Right hindlimb (tissue), 1 donor: ENCODE data around the gene EIF4EBP3.
A peak's percentile ranks its signal among the peaks of the same experiment; 100 is the strongest.

Experiments used
- DNase-seq: peaks from one replicate; pipeline ENCODE4 v3.0.0-alpha.2; 2018

Gene EIF4EBP3

DNA sequence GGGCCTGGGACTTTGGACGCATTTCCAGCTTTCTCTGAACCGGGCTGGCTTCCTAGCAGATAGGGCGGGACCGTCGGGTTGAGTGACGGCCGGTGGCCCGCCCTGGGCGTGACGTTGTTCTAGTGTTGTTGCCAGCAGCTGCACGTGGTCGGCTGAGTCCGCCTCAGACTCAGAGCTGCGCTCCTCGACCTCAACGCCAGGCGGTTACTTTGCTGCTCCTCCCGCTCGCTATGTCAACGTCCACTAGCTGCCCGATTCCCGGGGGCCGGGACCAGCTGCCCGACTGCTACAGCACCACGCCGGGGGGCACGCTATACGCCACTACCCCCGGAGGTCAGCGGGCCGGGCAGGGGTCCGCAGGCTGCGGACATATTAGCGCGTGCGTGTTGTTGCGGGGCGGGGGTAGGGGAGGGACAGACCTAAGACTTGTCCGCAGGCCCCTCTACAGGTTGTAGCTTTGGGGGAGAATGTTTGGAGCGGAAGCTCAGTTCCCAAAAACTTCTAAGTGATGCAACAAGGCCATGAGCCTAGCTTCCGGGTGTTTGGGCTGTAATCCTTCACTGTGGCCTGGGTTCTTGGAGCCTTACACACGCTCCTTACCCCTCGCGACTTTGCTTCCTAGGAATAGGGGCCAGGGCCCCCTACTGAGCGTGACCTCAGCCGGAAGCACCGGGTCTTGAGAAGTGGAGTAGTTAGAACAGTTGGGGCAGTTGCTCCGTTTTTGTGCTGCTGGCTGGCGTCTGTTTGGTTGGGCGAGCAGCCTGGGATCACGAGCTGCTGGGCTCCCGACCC, at the start of gene EIF4EBP3:
Gene EIF4EBP3 (plus strand): TSS at position 155 of the 792 bp plus-strand sequence. CDS start 76 bp downstream, at position 231.
- peak; percentile 98 for DNase-seq

DNA sequence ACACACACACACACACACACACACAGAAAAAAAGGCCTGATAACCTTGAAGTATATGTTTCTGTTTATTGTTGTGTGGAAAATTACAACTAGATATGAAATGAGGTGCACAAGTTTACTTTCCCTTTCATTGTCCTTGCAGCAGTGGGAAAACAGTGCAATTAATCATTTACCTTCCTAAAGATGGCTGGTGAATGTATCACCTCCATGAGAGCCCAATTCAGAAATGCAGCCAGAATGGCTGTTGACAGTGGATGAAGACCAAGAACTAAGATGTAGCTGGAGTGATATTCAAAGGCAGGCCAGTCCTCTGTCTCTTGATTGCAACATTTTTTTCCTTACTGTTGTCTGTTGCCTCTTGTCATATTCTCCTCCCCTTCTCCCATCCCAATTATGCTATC, 49.6 kb upstream of the EIF4EBP3 start:
- no peak for DNase-seq

DNA sequence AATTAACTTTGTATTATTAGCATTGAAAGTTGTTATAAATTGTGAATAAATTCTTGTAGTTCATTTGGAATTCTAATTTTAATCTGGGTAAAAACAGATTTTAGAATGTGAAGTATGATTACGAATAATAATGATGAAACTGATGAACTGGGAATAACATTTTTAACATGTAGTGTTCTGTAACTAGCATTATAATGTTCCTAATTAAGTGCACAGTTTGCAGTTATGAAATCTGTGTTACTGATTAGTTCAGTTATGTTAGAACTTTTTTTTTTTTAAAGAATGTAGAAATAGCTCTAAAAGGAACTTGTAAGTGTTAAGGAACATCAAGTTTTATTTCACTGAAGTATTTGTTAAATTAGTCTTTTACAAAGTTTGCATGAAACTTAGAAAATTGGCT, 48.9 kb upstream of the EIF4EBP3 start:
- DNase-seq: no peak

DNA sequence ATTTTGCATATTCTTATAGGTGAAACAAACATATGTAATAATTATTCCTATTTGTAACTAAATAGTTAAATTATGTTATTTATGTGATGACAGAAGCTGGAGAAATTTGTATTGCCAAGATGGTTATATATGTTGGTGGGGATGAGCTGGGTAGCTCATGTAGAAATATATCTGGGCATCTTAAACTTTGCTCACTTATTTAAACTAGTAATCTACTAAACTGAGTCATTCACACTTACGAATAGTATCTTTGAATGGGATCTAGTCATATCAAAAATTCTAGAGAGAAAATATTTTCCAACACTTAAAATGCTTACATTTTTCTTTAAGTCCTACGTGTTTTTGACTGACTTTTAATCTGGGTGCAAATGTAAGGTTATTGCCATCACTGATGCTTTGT, 44.6 kb upstream of the EIF4EBP3 start:
- DNase-seq: no peak

DNA sequence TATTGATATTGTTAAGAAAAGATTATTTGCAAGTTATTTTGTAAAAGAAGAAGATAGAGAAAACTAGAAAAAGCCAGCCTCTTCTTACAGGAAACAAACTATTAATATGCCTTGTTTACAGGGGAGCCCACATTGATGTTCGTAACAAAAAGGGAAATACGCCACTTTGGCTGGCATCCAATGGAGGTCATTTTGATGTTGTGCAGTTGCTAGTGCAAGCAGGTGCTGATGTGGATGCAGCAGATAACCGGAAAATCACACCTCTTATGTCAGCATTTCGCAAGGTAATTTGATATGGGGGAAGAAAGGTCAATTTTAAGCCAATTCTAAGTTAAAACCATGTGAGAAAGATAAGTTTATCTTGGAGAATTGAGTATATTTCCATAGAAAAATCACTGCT, 37.6 kb upstream of the EIF4EBP3 start:
- DNase-seq: no peak

DNA sequence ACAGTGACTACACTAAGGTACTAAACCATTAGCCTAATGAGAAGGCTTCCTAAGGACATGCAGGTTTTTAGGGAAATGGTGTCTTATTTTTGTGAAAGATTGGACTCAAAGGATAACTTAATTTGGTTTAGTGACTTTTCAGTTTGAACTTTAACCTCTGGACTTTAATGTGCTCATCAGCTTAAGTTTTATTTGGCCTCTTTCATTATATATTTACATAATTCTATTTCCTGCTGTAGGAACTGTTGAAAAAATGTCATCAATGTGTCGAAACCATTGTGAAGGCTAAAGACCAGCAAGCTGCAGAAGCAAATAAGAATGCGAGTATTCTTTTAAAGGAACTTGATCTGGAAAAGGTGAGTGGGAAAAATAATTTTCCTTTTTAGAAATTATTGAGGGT, 34.3 kb upstream of the EIF4EBP3 start:
- DNase-seq: no peak

DNA sequence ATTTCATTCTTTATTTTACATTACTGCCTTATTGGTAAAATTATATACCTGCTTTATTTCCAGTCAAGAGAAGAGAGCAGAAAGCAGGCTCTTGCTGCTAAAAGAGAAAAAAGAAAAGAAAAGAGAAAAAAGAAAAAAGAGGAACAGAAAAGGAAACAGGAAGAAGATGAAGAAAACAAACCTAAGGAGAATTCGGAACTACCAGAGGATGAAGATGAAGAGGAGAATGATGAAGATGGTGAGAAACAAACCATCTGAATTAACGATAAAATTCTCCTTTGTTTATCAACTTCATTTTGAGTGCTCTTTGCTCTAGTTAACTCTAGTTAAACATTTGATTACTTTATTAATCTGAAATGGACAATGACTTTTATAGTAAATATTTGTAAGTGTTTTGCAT, 23.5 kb upstream of the EIF4EBP3 start:
- DNase-seq: no peak

DNA sequence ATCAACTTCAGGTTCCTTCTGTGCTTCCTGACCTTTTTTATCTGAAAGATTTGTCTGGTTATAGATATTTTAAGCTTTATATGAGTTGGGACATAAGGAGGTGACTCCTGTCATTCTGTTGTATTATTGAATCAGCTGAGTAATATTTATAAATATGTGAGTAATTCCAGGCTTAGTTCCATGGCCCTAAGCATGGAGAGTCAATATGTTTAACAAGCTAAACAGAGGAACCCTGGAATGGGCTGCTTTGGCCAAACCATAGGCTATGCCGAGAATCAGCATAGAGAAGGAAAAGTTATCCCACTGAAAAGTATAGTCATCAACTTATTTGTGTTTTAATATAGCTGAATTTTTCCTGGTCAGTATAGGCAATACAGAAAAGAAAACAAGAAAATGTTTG, 7.2 kb upstream of the EIF4EBP3 start:
- DNase-seq: no peak

DNA sequence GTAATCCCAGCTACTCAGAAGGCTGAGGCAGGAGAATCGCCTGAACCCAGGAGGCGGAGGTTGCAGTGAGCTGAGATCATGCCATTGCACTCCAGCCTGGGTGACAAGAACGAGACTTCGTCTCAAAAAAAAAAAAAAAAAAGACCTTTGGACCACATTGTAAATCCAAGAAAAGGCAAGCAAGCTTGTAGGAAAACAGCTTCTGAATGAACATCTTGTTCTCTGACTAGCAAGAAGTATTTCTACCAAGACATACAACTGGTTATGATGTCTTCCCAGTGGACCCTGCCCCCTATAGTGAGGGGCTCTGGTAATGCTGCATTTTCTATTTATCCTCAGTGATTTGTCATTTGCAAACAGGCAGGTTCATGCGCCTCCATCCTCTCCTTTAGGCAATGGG, 4.5 kb upstream of the EIF4EBP3 start:
- no peak for DNase-seq

DNA sequence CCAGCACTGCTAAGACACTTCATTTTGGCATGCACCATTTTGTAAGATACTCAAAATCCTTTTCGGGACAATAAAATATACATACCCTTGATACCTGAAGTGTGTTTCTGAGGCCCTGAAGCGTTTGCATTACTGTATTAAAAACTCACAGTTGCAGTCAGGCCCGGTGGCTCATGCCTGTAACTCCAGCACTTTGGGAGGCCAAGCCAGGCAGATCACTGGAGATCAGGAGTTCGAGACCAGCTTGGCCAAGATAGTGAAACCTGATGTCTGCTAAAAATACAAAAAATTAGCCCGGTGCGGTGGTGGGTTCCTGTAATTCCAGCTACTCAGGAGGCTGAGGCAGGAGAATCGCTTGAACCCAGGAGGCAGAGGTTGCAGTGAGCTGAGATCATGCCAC, 2.5 kb upstream of the EIF4EBP3 start:
- no peak for DNase-seq

DNA sequence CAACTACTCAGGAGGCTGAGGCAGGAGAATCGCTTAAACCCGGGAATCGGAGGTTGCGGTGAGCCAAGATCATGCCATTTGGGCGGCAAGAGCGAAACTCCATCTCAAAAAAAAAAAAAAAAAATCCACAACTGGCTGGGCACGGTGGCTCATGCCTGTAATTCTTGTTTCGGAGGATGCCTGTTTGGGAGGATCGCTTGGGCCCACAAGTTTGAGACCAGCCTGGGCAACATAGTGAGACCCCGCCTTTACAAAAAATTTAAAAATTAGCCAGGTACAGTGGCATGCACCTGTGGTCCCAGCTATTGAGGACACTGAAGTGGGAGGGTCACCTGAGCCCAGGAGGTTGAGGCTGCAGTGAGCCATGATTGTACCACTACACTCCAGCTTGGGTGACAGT, 1.9 kb upstream of the EIF4EBP3 start:
- no peak for DNase-seq

DNA sequence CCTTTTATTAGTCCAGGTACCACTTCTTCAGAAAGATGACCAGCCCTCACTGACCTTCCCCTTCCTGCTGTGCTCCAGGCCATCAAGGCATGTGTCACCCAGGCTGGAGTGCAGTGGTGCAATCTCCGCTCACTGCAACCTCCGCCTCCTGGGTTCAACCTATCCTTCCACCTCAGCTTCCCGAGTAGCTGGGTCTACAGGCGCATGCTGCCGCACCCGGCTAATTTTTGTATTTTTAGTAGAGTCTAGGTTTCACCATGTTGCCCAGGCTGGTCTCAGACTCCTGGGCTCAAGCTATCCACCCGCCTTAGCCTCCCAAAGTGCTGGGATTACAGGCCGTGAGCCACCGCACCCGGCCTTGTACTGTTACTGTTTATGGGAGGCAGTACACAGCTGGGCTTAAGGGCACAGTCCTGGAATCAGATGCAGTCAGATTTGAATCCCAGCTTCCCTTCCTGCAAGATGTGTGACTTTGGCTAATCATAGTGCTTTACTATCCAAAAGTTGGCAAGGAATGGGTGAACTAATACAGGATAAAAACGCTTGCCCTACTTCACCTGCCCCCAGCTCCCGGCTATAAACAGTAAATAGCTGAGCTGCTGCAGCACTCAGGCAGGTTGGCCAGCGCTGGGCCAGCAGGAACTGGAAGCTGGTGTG, 483 bp upstream of the EIF4EBP3 start:
- no peak for DNase-seq

DNA sequence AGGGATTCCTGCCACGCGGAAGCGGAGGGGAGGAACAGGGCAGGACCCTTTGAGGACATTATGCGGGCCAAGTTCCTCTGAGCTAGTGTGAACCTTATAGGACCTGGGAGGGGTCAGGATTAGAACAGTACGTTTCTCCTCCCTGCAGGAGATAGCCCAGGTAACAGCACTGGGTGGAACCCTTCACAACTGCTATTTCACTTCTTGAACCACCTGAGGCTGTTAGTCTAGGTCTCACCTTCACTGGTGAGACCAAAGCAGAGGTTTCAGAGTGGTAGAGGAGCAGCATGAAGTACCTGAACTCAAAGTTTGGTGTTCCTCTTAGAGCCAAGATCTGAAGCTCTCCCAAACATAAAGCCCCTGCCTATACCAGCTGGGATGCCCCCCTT, 832 bp downstream of the EIF4EBP3 start:
- no peak for DNase-seq

DNA sequence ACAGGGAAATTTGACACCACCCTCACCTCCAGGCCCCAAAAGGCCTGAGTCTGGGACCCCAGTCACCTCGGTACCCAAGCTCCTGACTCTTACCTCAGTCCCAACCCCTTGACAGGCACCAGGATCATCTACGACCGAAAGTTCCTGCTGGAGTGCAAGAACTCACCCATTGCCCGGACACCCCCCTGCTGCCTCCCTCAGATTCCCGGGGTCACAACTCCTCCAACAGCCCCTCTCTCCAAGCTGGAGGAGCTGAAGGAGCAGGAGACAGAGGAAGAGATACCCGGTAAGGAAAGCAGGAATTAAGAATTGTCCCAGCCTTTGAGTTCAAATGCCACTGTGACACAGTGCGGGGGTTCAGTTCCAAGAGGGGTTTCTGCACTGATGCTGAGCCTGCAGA, 1.3 kb downstream of the EIF4EBP3 start:
- no peak for DNase-seq

DNA sequence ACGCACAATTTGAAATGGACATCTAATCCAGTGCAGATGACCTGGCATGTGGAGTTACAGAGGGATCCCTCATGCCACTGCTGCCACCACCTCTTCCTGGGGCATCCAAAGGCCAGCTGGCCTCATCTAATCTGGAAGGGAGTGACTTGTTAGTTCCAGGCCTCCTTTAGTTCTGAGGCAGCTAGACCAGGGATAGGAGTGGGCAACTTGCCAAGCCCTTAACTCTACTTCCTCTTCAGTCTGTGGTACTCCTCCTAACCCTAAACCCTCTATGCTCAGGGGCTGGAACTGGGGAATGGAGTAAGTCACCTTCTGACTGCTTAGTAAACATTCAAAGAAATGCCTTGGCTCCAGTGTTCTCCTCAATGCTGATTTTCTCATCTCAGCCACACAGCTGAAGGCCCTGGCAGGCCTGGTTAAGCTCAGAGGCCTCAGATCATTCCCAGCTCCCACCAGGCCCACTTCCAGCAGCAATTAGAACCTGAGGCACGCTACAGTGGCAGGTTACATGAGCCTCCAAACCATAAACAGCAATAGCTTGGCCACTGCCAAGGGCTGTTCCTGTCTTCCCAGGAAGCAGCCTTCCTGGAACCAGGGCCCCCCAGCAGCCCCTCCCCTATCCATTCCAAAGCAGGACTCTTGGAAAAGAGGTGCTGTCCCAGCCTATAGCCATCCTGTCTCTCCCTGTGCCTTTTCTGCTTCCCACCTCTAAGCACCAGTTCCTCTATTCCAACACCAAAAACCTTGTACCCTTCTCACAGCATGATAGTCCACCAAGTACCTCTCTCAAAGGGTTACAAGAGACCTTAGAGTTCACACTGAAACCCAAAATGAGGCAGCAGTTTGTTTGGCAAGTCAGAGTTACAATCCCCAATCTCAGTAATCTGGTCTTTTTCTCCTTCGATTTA, 2.0 kb downstream of the EIF4EBP3 start:
- DNase-seq: no peak

DNA sequence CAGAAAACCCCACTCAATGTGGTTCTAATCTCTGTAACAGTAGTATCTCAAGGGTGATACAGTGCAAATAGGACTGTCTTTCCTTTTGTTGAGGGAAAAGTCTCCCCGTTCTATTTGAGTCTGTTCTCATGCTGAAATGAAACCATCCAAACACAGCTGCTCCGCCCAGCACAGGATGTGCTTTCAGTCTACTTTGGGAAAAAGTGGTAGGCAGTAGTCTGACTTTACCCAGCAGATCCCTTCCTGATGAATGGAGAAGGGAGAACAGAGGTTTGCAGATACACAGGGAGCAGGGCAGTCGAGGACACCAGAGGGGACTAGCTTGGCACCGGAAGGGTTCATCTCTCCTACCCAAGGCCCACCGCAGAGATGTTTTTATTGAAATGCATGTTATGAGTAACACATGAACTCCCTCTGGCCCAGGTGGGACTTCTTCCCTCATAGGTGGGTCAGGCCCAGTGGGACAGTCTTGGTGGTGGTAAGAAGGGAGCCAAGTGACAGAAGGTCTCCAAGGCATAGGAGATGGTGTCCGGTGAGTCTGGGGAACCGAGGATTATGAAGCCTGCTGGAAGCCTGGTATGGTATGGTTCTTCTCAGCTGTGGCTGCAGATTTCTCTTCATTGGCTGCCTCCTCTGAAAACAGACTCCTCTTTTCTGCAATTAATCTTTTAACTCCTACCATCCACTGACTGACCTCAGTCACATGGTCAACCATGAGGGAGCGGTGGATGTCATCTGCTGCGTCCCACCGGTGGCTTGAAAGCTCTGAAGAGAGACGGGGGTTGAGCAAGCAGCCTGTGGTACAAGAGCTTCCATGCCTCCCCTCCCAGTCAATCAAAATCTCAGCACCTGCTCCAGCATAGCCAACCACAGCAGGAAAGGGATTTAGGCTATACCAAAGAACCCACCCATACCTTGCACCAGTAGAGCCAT, 3.0 kb downstream of the EIF4EBP3 start:
- DNase-seq: no peak

DNA sequence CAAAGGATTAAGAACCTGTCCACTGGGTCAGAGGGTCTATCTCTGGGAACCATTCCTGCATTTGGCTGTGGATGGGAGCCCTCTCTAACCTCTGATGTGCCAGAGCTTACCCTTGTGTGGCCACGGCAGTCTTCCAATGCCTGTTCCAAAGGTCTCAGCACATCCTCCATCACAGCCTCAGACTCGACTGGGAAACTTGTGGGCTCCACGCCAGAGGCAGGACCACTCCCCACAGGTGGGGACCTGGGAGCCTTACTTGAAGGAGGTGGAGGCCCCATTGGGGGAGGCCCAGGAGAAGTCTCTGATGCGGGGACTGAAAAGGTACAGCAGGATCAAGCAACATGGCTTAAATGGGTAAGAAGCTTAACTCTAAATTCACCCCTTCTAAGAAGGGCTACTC, 4.4 kb downstream of the EIF4EBP3 start:
- DNase-seq: no peak

DNA sequence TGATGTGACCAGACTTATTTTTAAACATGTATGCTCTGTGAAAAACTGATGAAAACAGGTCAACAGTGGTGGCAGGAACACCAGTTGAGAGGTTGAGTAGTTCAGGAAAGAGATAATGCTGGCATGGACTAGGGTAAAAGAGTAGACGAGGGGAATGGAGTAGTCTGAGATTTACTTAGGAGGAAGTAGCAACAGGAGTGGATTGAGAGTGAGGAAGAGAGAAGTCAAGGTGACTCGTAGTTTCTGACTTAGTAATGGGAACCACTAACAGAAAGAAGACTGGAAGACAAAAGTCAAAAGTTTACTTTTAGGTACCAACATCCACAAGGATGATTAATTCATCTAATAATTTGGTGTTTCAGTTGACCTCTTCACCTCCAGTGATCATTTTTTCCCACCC, 6.2 kb downstream of the EIF4EBP3 start:
- no peak for DNase-seq

DNA sequence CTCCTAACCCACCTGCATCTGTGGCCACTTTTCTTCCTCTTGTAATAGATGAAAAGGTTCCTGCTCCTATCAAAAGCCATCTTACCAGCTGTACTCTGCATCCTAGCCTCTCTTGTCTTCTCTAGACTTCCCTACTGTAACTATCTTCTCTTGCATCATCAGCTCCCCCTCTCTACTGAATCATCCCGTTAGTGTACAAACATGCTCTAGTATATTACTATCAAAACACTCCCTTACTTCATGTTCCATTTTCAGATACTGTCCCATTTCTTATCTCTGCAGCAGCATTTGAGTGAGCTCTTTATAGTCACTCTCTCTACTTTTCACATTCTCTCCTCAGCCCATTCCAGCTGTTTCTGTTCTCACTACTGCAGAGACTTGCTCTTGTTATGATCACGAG, 7.0 kb downstream of the EIF4EBP3 start:
- no peak for DNase-seq

DNA sequence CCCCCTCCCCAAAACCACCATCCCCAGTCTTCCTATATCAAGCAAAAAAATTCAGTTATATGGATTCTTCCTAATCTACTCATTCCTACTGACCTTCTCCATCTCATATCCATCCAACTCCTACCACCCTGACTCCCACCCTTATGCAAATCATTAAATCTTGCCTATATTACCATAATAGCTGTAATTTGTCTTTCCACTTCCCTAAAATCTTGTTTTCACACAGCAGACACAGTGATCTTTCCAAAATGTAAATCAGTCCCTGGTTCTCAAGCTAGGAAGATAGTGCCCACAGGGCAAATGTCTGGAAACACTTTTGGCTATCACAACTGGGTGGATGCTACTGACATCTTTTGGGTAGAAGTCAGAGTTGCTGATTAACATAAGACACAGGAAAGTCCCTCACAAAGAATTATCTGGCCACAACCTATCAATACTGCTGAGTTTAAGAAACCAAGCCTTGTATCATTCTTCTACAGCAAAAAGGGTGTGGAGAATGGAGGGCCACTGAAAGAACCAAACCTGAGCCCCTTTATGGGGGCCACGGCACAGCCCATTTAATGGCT, 8.4 kb downstream of the EIF4EBP3 start:
- no peak for DNase-seq

DNA sequence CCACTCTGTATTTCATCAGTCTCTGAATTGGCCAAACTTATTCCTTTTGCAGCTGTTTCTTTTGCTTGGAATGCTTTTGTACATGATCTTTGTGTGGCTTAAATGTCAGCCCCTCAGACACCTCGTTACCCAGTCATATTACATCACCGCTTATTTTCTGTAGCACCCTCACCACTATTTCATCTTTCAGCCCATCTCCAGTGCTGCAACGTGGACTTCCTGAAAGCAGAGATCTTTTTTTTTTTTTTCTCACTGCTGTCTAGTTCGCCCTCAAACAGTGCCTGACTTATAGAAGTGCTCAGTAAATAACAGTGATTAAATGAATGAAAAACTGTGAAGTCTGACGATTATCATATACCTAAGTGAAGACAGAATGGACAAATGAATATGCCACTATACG, 9.0 kb downstream of the EIF4EBP3 start:
- no peak for DNase-seq

DNA sequence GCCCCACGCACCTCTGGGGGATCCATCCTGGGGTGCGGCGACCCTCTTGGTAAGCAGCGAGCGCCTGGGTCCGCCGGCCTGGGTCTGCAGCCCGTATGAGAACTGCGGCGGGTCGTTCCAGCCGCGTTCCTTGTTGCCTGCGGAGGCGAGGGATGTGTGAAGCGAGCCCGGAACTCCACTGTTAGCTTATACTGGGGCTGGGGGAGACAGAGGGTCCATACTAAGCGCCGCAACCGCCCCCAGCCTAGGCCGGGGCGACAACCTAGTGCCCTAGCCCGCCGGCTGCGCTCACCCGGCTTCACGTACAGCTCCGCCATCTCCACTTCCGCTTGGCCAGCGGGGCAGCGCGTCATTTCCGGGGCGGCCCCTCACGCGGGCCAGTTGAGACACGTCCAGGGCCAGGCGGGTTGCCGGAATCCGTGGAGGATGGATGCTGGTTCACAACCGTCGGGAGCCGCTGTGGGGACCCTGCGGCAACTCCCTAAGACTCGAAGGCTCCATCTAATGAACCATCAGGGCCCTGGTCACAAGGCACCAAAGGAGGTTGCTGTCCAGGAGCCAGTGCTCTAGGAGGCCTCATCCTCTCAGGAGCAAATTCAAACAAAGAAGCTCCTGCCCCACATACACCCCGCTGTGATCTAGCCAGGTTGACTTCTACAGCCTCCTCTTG, 9.8 kb downstream of the EIF4EBP3 start, which contains the start of gene SRA1:
Gene SRA1 (minus strand): TSS at position 338 of the 670 bp plus-strand sequence. CDS start 21 bp downstream, at position 317.
- DNase-seq: peak; percentile 96
